ENCODE measurements around the gene ADAMTS12. TPM values are rescaled to one million over a fixed set of nuclear protein-coding genes. Genes with fewer than 3 reads are reported as not detected.

The ADAMTS12 gene
- total RNA-seq, 1 experiment from 2014 or later: not detected

- TF ChIP-seq, protein P1, sequence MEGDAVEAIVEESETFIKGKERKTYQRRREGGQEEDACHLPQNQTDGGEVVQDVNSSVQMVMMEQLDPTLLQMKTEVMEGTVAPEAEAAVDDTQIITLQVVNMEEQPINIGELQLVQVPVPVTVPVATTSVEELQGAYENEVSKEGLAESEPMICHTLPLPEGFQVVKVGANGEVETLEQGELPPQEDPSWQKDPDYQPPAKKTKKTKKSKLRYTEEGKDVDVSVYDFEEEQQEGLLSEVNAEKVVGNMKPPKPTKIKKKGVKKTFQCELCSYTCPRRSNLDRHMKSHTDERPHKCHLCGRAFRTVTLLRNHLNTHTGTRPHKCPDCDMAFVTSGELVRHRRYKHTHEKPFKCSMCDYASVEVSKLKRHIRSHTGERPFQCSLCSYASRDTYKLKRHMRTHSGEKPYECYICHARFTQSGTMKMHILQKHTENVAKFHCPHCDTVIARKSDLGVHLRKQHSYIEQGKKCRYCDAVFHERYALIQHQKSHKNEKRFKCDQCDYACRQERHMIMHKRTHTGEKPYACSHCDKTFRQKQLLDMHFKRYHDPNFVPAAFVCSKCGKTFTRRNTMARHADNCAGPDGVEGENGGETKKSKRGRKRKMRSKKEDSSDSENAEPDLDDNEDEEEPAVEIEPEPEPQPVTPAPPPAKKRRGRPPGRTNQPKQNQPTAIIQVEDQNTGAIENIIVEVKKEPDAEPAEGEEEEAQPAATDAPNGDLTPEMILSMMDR (IDR thresholded peaks at IDR 0.05; ENCODE audit: unreplicated experiment): no peak
- Mint-ChIP-seq H3K9me3 (ENCODE audit: unreplicated experiment) (no peaks in the 10 kb centered on the region), H3K27ac (ENCODE audit: low read depth, unreplicated experiment) (no peak overlapping the region), H3K36me3 (ENCODE audit: insufficient read depth, unreplicated experiment) (no peaks in the 10 kb centered on the region), H3K4me1 (ENCODE audit: insufficient read depth, unreplicated experiment) (no peaks in the 10 kb centered on the region), H3K4me3 (ENCODE audit: unreplicated experiment) (no peak overlapping the region), H3K27me3 (ENCODE audit: insufficient read depth, unreplicated experiment) (no peaks in the 10 kb centered on the region)
- BruUV-seq (replicated peaks): no TSS peak
- ChIA-PET POLR2A (no interaction called here), CTCF (no interaction called here)
- intact Hi-C loops (cut with micrococcal nuclease): no loop called here
- no peak for DNase-seq (ENCODE audit: unreplicated experiment)
Measured at GRCh38 chr5:33737284-33737683, 154.5 kb downstream of the ADAMTS12 start.

DNA sequence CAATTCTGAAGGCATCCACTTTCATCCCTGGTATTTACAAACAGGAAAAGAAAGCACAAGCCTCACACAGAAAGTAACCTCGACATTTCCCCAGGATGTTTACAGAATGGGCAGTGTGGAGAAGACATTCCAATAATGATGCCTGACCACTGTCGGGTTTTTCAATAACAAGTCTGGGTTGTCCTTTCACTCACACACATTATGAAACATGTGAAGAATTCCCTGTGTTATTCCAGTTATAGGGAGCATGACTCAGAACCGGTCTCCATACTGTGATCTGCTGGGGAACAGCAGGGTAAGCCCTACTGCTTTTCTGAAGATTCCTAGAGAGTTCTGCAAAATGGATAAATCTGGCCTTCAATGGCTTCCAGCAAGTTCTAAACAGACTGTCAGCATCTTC lies 155.3 kb downstream of the ADAMTS12 start:
- H3K4me1 Mint-ChIP-seq (ENCODE audit: insufficient read depth, unreplicated experiment): no peaks in the 10 kb centered on the region
- intact Hi-C loops (cut with micrococcal nuclease): no loop called here
- TF ChIP-seq, protein P1 (IDR thresholded peaks at IDR 0.05; ENCODE audit: unreplicated experiment): no peak
- CTCF ChIA-PET: interaction anchor here (0.6 kb wide), 1 partner anchor 1652 kb away, joined by 3 read pairs; no protein-coding TSS in a partner anchor
- H3K36me3 Mint-ChIP-seq (ENCODE audit: insufficient read depth, unreplicated experiment): no peaks in the 10 kb centered on the region
- no peaks in the 10 kb centered on the region for H3K27me3 Mint-ChIP-seq (ENCODE audit: insufficient read depth, unreplicated experiment)
- H3K4me3 Mint-ChIP-seq (ENCODE audit: unreplicated experiment): no peak overlapping the region
- DNase-seq (ENCODE audit: unreplicated experiment): peak; percentile 34
- POLR2A ChIA-PET: no interaction called here
- H3K9me3 Mint-ChIP-seq (ENCODE audit: unreplicated experiment): no peaks in the 10 kb centered on the region
- no TSS peak for BruUV-seq (replicated peaks)
- no peak overlapping the region for H3K27ac Mint-ChIP-seq (ENCODE audit: low read depth, unreplicated experiment)

GRCh38 chr5:33735072-33735471 lies 156.7 kb downstream of the ADAMTS12 start:
- TF ChIP-seq, protein P1 (IDR thresholded peaks at IDR 0.05; ENCODE audit: unreplicated experiment): no peak
- no peaks in the 10 kb centered on the region for H3K4me1 Mint-ChIP-seq (ENCODE audit: insufficient read depth, unreplicated experiment)
- BruUV-seq (replicated peaks): no TSS peak
- CTCF ChIA-PET: no interaction called here
- POLR2A ChIA-PET: no interaction called here
- H3K27me3 Mint-ChIP-seq (ENCODE audit: insufficient read depth, unreplicated experiment): no peaks in the 10 kb centered on the region
- no peaks in the 10 kb centered on the region for H3K36me3 Mint-ChIP-seq (ENCODE audit: insufficient read depth, unreplicated experiment)
- intact Hi-C loops (cut with micrococcal nuclease): no loop called here
- no peak for DNase-seq (ENCODE audit: unreplicated experiment)
- no peak overlapping the region for H3K4me3 Mint-ChIP-seq (ENCODE audit: unreplicated experiment)
- no peak overlapping the region for H3K27ac Mint-ChIP-seq (ENCODE audit: low read depth, unreplicated experiment)
- no peaks in the 10 kb centered on the region for H3K9me3 Mint-ChIP-seq (ENCODE audit: unreplicated experiment)

DNA sequence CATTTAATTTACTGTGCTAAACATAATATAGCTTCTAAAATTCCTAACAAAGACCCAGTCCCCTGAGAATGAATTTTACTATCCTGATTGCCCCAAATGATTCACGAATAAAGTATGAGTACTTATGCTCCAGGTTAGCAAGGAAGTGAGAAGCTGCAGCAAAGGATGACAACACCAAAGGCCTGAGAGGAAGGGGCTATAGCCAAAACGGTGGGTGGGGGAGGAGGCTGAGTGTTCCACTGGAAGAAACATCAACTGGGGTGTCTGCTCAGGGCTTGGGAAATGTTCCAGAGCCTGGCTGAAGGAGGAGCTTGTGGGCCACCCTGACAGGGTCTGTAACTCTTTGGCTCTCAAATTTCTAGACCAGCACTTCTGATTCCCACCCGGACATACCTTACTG lies 157.3 kb downstream of the ADAMTS12 start:
- ChIA-PET CTCF (interaction anchor here (0.5 to 0.7 kb wide), 2 partner anchors 200 to 1734 kb away, joined by 3 to 4 read pairs; no protein-coding TSS in a partner anchor), POLR2A (no interaction called here)
- Mint-ChIP-seq H3K36me3 (ENCODE audit: insufficient read depth, unreplicated experiment) (no peaks in the 10 kb centered on the region), H3K27ac (ENCODE audit: low read depth, unreplicated experiment) (no peak overlapping the region), H3K9me3 (ENCODE audit: unreplicated experiment) (no peaks in the 10 kb centered on the region), H3K27me3 (ENCODE audit: insufficient read depth, unreplicated experiment) (no peaks in the 10 kb centered on the region), H3K4me3 (ENCODE audit: unreplicated experiment) (no peak overlapping the region), H3K4me1 (ENCODE audit: insufficient read depth, unreplicated experiment) (no peaks in the 10 kb centered on the region)
- no TSS peak for BruUV-seq (replicated peaks)
- no peak for DNase-seq (ENCODE audit: unreplicated experiment)
- intact Hi-C loops (cut with micrococcal nuclease): no loop called here
- TF ChIP-seq, protein P1 (IDR thresholded peaks at IDR 0.05; ENCODE audit: unreplicated experiment): no peak
